A673 (cell line): Measurements from ENCODE around the gene PADI6. TPM values are rescaled to one million over a fixed set of nuclear protein-coding genes. Genes with fewer than 3 reads are reported as not detected.

ENCODE experiments used
- BruUV-seq: library from RNA; stranded (reverse); fragments of 400-500 nt; replicated peaks from 2 replicates; lab custom pipeline; 2021; lab: Mats Ljungman, UMichigan
- CTCF ChIA-PET: fragments of 300-600 bp; sonication (Branson Sonifier 250); formaldehyde crosslinking; loops from one replicate; lab custom pipeline; 2022; ENCODE audit warnings: antibody characterized with exemption; lab: Charles Lee
- POLR2A ChIA-PET: fragments of 300-600 bp; sonication (Branson Sonifier 250); formaldehyde crosslinking; loops from one replicate; lab custom pipeline; 2022; ENCODE audit warnings: antibody characterized with exemption; ENCODE audit not compliant: low non-redundant PET; lab: Charles Lee
- DNase-seq: peaks from one replicate; pipeline ENCODE4 v3.0.0-alpha.2; 2015; ENCODE audit warnings: low spot score
- H3K27ac ChIP-seq: fragments of 200-600 bp; sonication (generic); 2 replicates; pipeline ENCODE4 v1.5.1; 2016; ENCODE audit warnings: mixed run types, low read depth, mild to moderate bottlenecking, mixed read lengths, antibody characterized with exemption, low read length; ENCODE audit not compliant: poor library complexity, severe bottlenecking
- H3K27me3 ChIP-seq: fragments of 200-600 bp; sonication (generic); replicated peaks from 2 replicates; pipeline ENCODE4 v1.6.1; 2017; ENCODE audit warnings: mixed run types, low read depth, mild to moderate bottlenecking, mixed read lengths, antibody characterized with exemption, low read length; ENCODE audit not compliant: insufficient read depth, poor library complexity
- H3K36me3 ChIP-seq: fragments of 200-600 bp; sonication (generic); 2 replicates; pipeline ENCODE4 v1.6.1; 2016; ENCODE audit warnings: mixed run types, mild to moderate bottlenecking, mixed read lengths, antibody characterized with exemption, low read length; ENCODE audit not compliant: insufficient read depth, poor library complexity, severe bottlenecking
- H3K4me1 ChIP-seq: fragments of 200-600 bp; sonication (generic); 2 replicates; pipeline ENCODE4 v1.6.1; 2017; ENCODE audit warnings: mixed run types, mild to moderate bottlenecking, mixed read lengths, antibody characterized with exemption, low read length; ENCODE audit not compliant: insufficient read depth, poor library complexity, severe bottlenecking
- H3K4me3 ChIP-seq: fragments of 200-600 bp; sonication (generic); 2 replicates; pipeline ENCODE4 v1.5.1; 2016; ENCODE audit warnings: low read depth, mixed run types, mild to moderate bottlenecking, mixed read lengths, low read length; ENCODE audit not compliant: poor library complexity, severe bottlenecking
- H3K9me3 ChIP-seq: fragments of 200-600 bp; sonication (generic); 2 replicates; pipeline ENCODE4 v1.6.1; 2016; ENCODE audit warnings: mixed run types, low read depth, mild to moderate bottlenecking, mixed read lengths, antibody characterized with exemption, low read length; ENCODE audit not compliant: poor library complexity, severe bottlenecking
- EZH2 ChIP-seq: fragments of 200-600 bp; sonication (generic); IDR thresholded peaks from 2 replicates; pipeline ENCODE4 v1.6.1; 2017; ENCODE audit warnings: borderline replicate concordance, low read depth, mild to moderate bottlenecking, mixed read lengths, antibody characterized with exemption, low read length; ENCODE audit not compliant: poor library complexity, severe bottlenecking
- intact Hi-C: fragments of 100-400 bp; cut with micrococcal nuclease; formaldehyde crosslinking; loops from one replicate; pipeline ENCODE4 v1.10.0; 2022; ENCODE audit not compliant: unreplicated experiment
- total RNA-seq: library from RNA; stranded (reverse); gene quantifications from 2 replicates; pipeline ENCODE4 v1.2.3, GENCODE V29; 2021
- TF ChIP-seq, protein P1 (sequence below): fragments of 300-800, 200-600 bp; sonication (generic); conservative IDR thresholded peaks from 2 replicates; pipeline ENCODE4 v1.5.1; 2017; ENCODE audit warnings: low read depth, mild to moderate bottlenecking, antibody characterized with exemption, low read length, moderate library complexity, mixed read lengths

The PADI6 gene
- total RNA-seq, 1 experiment from 2014 or later: not detected

DNA sequence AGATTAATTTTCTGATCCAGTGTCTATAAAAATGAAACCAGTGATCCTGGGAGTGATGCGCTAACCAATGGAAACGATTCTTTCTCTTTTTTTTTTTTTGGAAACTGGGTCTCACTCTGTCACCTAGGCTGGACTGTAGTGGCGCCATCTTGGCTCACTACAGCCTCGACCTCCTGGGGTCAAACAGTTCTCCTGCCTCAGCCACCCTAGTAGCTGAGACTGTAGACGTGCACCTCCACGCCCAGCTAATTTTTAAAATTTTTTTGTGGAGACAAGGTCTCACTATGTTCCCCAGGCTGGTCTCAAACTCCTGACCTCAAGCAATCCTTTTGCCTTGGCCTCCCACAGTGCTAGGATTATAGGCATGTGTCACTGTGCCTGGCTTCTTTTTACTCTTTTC lies 70.8 kb downstream of the PADI6 start:
- H3K27ac ChIP-seq: no peak overlapping the region
- CTCF ChIA-PET: no interaction called here

DNA sequence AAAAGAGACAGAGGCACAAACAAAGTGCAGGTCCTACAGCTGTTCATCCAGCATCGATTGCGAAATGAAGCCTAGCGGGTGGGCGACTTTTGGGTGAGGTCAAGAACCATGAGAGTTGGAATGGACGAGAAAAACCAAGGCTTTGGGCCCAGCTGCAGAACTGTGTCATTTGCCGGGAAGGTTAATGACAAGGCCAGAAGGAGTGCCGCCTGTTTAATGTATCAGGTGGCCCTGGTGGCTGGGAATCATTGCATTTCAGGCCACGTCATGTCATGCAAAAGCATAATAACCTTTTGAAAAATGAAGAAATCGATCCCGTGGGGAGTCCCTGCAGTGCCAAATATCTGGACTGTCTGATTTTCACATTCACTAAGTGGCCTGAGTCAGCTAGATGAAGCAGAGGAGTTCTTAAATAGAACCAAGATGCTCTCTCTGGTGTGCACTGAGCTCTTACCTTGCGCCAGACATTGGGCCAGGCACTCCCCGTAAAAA lies 75.6 kb downstream of the PADI6 start:
- POLR2A ChIA-PET: no interaction called here
- no TSS peak for BruUV-seq

More for the DNA sequence above, 70.8 kb downstream of the PADI6 start:
- POLR2A ChIA-PET: no interaction called here
- intact Hi-C loops: no loop called here
- no peaks in the 10 kb centered on the region for H3K27me3 ChIP-seq
- H3K36me3 ChIP-seq: no peaks in the 10 kb centered on the region
- H3K9me3 ChIP-seq: no peaks in the 10 kb centered on the region
- no peak for DNase-seq
- H3K4me1 ChIP-seq: peaks cover 23% of the 10 kb centered on the region
- no peak overlapping the region for H3K4me3 ChIP-seq
- BruUV-seq: no TSS peak
- TF ChIP-seq, protein P1, sequence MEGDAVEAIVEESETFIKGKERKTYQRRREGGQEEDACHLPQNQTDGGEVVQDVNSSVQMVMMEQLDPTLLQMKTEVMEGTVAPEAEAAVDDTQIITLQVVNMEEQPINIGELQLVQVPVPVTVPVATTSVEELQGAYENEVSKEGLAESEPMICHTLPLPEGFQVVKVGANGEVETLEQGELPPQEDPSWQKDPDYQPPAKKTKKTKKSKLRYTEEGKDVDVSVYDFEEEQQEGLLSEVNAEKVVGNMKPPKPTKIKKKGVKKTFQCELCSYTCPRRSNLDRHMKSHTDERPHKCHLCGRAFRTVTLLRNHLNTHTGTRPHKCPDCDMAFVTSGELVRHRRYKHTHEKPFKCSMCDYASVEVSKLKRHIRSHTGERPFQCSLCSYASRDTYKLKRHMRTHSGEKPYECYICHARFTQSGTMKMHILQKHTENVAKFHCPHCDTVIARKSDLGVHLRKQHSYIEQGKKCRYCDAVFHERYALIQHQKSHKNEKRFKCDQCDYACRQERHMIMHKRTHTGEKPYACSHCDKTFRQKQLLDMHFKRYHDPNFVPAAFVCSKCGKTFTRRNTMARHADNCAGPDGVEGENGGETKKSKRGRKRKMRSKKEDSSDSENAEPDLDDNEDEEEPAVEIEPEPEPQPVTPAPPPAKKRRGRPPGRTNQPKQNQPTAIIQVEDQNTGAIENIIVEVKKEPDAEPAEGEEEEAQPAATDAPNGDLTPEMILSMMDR: no peak
- TF ChIP-seq EZH2: no peak

More for the DNA sequence above, 75.6 kb downstream of the PADI6 start:
- Histone ChIP-seq H3K4me1 (no peaks in the 10 kb centered on the region), H3K27ac (no peak overlapping the region), H3K27me3 (no peaks in the 10 kb centered on the region), H3K36me3 (no peaks in the 10 kb centered on the region), H3K9me3 (no peaks in the 10 kb centered on the region), H3K4me3 (no peak overlapping the region)
- TF ChIP-seq, protein P1: no peak
- TF ChIP-seq EZH2: no peak
- intact Hi-C loops: no loop called here
- DNase-seq: no peak
- CTCF ChIA-PET: no interaction called here

Other genes with a start within 250 kb of the PADI6 start
- 0.56 and 0.72 TPM in 2 replicates for gene PADI1, start 167.1 kb upstream of the PADI6 start, total RNA-seq
- gene PADI3, start 123.1 kb upstream of the PADI6 start, total RNA-seq: 0.26 and 0.39 TPM in 2 replicates
- not detected in 2 replicates for gene PADI4, start 64.0 kb upstream of the PADI6 start, total RNA-seq
- 180 and 182 TPM in 2 replicates for gene RCC2, start 67.5 kb downstream of the PADI6 start, total RNA-seq
- gene ARHGEF10L, start 167.5 kb downstream of the PADI6 start, total RNA-seq: 3.3 and 5.1 TPM in 2 replicates